Activated T-helper 1 cell treated with anti-CD3 and anti-CD28 coated beads, Interleukin-12 subunit alpha, Interleukin-12 subunit beta, Interleukin-2, Interleukin-4 antibody, amounts not matched to agents 30 ng/mL and 10 ng/mL and 1 ng/mL, durations not matched to agents 14 hours and 24 hours and 36 hours (primary cell): ENCODE measurements around the gene RBBP4. TPM values are rescaled to one million over a fixed set of nuclear protein-coding genes. Genes with fewer than 3 reads are reported as not detected.
A peak's percentile ranks its signal among the peaks of the same experiment; 100 is the strongest.
"Not testable (repeated sequence)": the region's sequence is repeated elsewhere in the genome, so short reads cannot be mapped to it uniquely, and the experiment has no call there.

Experiments used
- DNase-seq: peaks from one replicate; pipeline ENCODE4 v3.0.0; 2021; ENCODE audit warnings: low spot score
- H3K27ac Mint-ChIP-seq: one replicate; pipeline ENCODE4 v1.8.0; 2021; ENCODE audit warnings: mild to moderate bottlenecking, mixed read lengths
- H3K27me3 Mint-ChIP-seq: one replicate; pipeline ENCODE4 v1.8.0; 2022; ENCODE audit warnings: mild to moderate bottlenecking, moderate library complexity, mixed read lengths; ENCODE audit not compliant: insufficient read depth
- H3K36me3 Mint-ChIP-seq: one replicate; pipeline ENCODE4 v1.8.0; 2021; ENCODE audit warnings: low read depth, mixed read lengths
- H3K4me1 Mint-ChIP-seq: one replicate; pipeline ENCODE4 v1.8.0; 2021; ENCODE audit warnings: low read depth, mixed read lengths
- H3K4me3 Mint-ChIP-seq: one replicate; pipeline ENCODE4 v1.8.0; 2021; ENCODE audit warnings: mild to moderate bottlenecking, moderate library complexity, mixed read lengths
- H3K9me3 Mint-ChIP-seq: one replicate; pipeline ENCODE4 v1.8.0; 2021; ENCODE audit warnings: mixed read lengths
- intact Hi-C: fragments of 100-400 bp; cut with micrococcal nuclease; formaldehyde crosslinking; loops from one replicate; pipeline ENCODE4 v1.15.1; 2024
- total RNA-seq: library from RNA; stranded (reverse); gene quantifications from 2 replicates; pipeline ENCODE4 v1.2.3, GENCODE V29; 2022

RBBP4 gene
- total RNA-seq, 1 donor from 2014 or later = 315 TPM

- intact Hi-C loops = no loop called here
- no peak overlapping the region for H3K27ac Mint-ChIP-seq
- no peak for DNase-seq
- no peaks in the 10 kb centered on the region for H3K9me3 Mint-ChIP-seq
- H3K27me3 Mint-ChIP-seq = peaks cover 34% of the 10 kb centered on the region
- H3K4me1 Mint-ChIP-seq = peaks cover 4% of the 10 kb centered on the region
- H3K36me3 Mint-ChIP-seq = peaks cover 3% of the 10 kb centered on the region
- no peak overlapping the region for H3K4me3 Mint-ChIP-seq
These were observed 54.5 kb downstream of the RBBP4 start for GRCh38 chr1:32705516-32705915.

GRCh38 chr1:32706491-32706890, 55.5 kb downstream of the RBBP4 start:
- Mint-ChIP-seq H3K9me3 (no peaks in the 10 kb centered on the region), H3K36me3 (peaks cover 3% of the 10 kb centered on the region), H3K27me3 (peaks cover 27% of the 10 kb centered on the region), H3K4me1 (peaks cover 4% of the 10 kb centered on the region), H3K27ac (no peak overlapping the region), H3K4me3 (no peak overlapping the region)
- no peak for DNase-seq
- intact Hi-C loops = no loop called here

GRCh38 chr1:32709075-32709474, 58.1 kb downstream of the RBBP4 start:
- Mint-ChIP-seq H3K27ac (no peak overlapping the region), H3K4me3 (no peak overlapping the region), H3K9me3 (no peaks in the 10 kb centered on the region), H3K27me3 (peaks cover 16% of the 10 kb centered on the region), H3K4me1 (no peaks in the 10 kb centered on the region), H3K36me3 (no peaks in the 10 kb centered on the region)
- intact Hi-C loops = no loop called here
- no peak for DNase-seq

GRCh38 chr1:32709476-32709875, 58.5 kb downstream of the RBBP4 start:
- H3K36me3 Mint-ChIP-seq = no peaks in the 10 kb centered on the region
- no peaks in the 10 kb centered on the region for H3K9me3 Mint-ChIP-seq
- H3K4me1 Mint-ChIP-seq = no peaks in the 10 kb centered on the region
- no peak overlapping the region for H3K4me3 Mint-ChIP-seq
- DNase-seq = no peak
- H3K27ac Mint-ChIP-seq = no peak overlapping the region
- intact Hi-C loops = no loop called here
- H3K27me3 Mint-ChIP-seq = peaks cover 12% of the 10 kb centered on the region

- intact Hi-C loops = loop anchor here (5.0 to 10.0 kb wide), 2 partner anchors 106 to 374 kb away; partner anchors contain the start of genes AZIN2, S100PBP and YARS1
- H3K36me3 Mint-ChIP-seq, H3K27ac Mint-ChIP-seq, H3K27me3 Mint-ChIP-seq, H3K4me3 Mint-ChIP-seq, H3K4me1 Mint-ChIP-seq, H3K9me3 Mint-ChIP-seq, DNase-seq: not testable (repeated sequence)
These were observed 60.2 kb downstream of the RBBP4 start for GRCh38 chr1:32711221-32711620.

- DNase-seq = no peak
- H3K27ac Mint-ChIP-seq = no peak overlapping the region
- no peaks in the 10 kb centered on the region for H3K9me3 Mint-ChIP-seq
- H3K4me1 Mint-ChIP-seq = peaks cover 10% of the 10 kb centered on the region
- H3K36me3 Mint-ChIP-seq = no peaks in the 10 kb centered on the region
- peak overlapping the region; percentile 71 for H3K4me3 Mint-ChIP-seq
- H3K27me3 Mint-ChIP-seq = peaks cover 3% of the 10 kb centered on the region
- intact Hi-C loops = loop anchor here (5.0 to 10.0 kb wide), 2 partner anchors 104 to 372 kb away; partner anchors contain the start of genes AZIN2, S100PBP and YARS1
These were observed 62.1 kb downstream of the RBBP4 start for GRCh38 chr1:32713081-32713480.

- Mint-ChIP-seq H3K27me3 (peaks cover 6% of the 10 kb centered on the region), H3K36me3 (no peaks in the 10 kb centered on the region), H3K4me3 (no peak overlapping the region), H3K27ac (no peak overlapping the region), H3K4me1 (peaks cover 10% of the 10 kb centered on the region), H3K9me3 (no peaks in the 10 kb centered on the region)
- intact Hi-C loops = loop anchor here (5.0 to 10.0 kb wide), 2 partner anchors 103 to 371 kb away; partner anchors contain the start of genes AZIN2, S100PBP and YARS1
- DNase-seq = no peak
These were observed 63.3 kb downstream of the RBBP4 start for GRCh38 chr1:32714277-32714676.

GRCh38 chr1:32715901-32716311, 64.9 kb downstream of the RBBP4 start:
- Mint-ChIP-seq H3K9me3 (no peaks in the 10 kb centered on the region), H3K27ac (no peak overlapping the region), H3K4me1 (peaks cover 10% of the 10 kb centered on the region), H3K36me3 (no peaks in the 10 kb centered on the region), H3K4me3 (no peak overlapping the region), H3K27me3 (peaks cover 12% of the 10 kb centered on the region)
- intact Hi-C loops = loop anchor here (10.0 kb wide), 1 partner anchor 369 kb away; the partner anchor contains the start of gene AZIN2
- DNase-seq = no peak

- H3K4me3 Mint-ChIP-seq = no peak overlapping the region
- intact Hi-C loops = loop anchor here (10.0 kb wide), 1 partner anchor 368 kb away; the partner anchor contains the start of gene AZIN2
- H3K9me3 Mint-ChIP-seq = no peaks in the 10 kb centered on the region
- DNase-seq = peak; percentile 60
- peaks cover 10% of the 10 kb centered on the region for H3K4me1 Mint-ChIP-seq
- peaks cover 12% of the 10 kb centered on the region for H3K27me3 Mint-ChIP-seq
- no peak overlapping the region for H3K27ac Mint-ChIP-seq
- no peaks in the 10 kb centered on the region for H3K36me3 Mint-ChIP-seq
These were observed 65.5 kb downstream of the RBBP4 start for GRCh38 chr1:32716312-32717148.

GRCh38 chr1:32717503-32717902, 66.5 kb downstream of the RBBP4 start:
- Mint-ChIP-seq H3K9me3 (no peaks in the 10 kb centered on the region), H3K4me1 (peaks cover 10% of the 10 kb centered on the region), H3K27me3 (peaks cover 16% of the 10 kb centered on the region), H3K27ac (no peak overlapping the region), H3K4me3 (no peak overlapping the region), H3K36me3 (no peaks in the 10 kb centered on the region)
- intact Hi-C loops = loop anchor here (10.0 kb wide), 1 partner anchor 367 kb away; the partner anchor contains the start of gene AZIN2
- no peak for DNase-seq

- intact Hi-C loops = loop anchor here (10.0 kb wide), 1 partner anchor 367 kb away; the partner anchor contains the start of gene AZIN2
These were observed 67.0 kb downstream of the RBBP4 start for GRCh38 chr1:32718036-32718435.

GRCh38 chr1:32718527-32718926, 67.5 kb downstream of the RBBP4 start:
- Mint-ChIP-seq H3K27me3 (peaks cover 19% of the 10 kb centered on the region), H3K36me3 (no peaks in the 10 kb centered on the region), H3K4me1 (peaks cover 10% of the 10 kb centered on the region), H3K27ac (no peak overlapping the region), H3K9me3 (no peaks in the 10 kb centered on the region), H3K4me3 (no peak overlapping the region)
- no peak for DNase-seq
- intact Hi-C loops = loop anchor here (10.0 kb wide), 1 partner anchor 366 kb away; the partner anchor contains the start of gene AZIN2

More at GRCh38 chr1:32718036-32718435, 67.0 kb downstream of the RBBP4 start:
- Mint-ChIP-seq H3K36me3 (no peaks in the 10 kb centered on the region), H3K9me3 (no peaks in the 10 kb centered on the region), H3K4me3 (no peak overlapping the region), H3K27ac (no peak overlapping the region), H3K4me1 (peaks cover 10% of the 10 kb centered on the region), H3K27me3 (peaks cover 18% of the 10 kb centered on the region)
- no peak for DNase-seq

GRCh38 chr1:32719681-32720275, 68.8 kb downstream of the RBBP4 start:
- H3K27ac Mint-ChIP-seq = no peak overlapping the region
- H3K36me3 Mint-ChIP-seq = no peaks in the 10 kb centered on the region
- no peak for DNase-seq
- peaks cover 15% of the 10 kb centered on the region for H3K4me1 Mint-ChIP-seq
- H3K27me3 Mint-ChIP-seq = peaks cover 19% of the 10 kb centered on the region
- no peak overlapping the region for H3K4me3 Mint-ChIP-seq
- intact Hi-C loops = loop anchor here (10.0 kb wide), 1 partner anchor 365 kb away; the partner anchor contains the start of gene AZIN2
- H3K9me3 Mint-ChIP-seq = no peaks in the 10 kb centered on the region
